H9 (cell line): ENCODE results near the gene KAT6B. TPM values are rescaled to one million over a fixed set of nuclear protein-coding genes. Genes with fewer than 3 reads are reported as not detected.

Experiments
- DNase-seq: peaks from one replicate; pipeline ENCODE4 v3.0.0-alpha.2; 2017
- H2AFZ ChIP-seq: one replicate; pipeline ENCODE4 v1.6.1; 2013; ENCODE audit warnings: mild to moderate bottlenecking, low read length, control low read depth, moderate library complexity
- H2AK5ac ChIP-seq: 2 replicates; pipeline ENCODE4 v1.6.1; 2013; ENCODE audit warnings: low read length, control low read depth, mixed read lengths; ENCODE audit not compliant: insufficient read length
- H2BK120ac ChIP-seq: one replicate; pipeline ENCODE4 v1.6.1; 2013; ENCODE audit warnings: low read depth, mild to moderate bottlenecking, low read length, control low read depth, inconsistent platforms; ENCODE audit not compliant: poor library complexity, severe bottlenecking
- H2BK12ac ChIP-seq: 2 replicates; pipeline ENCODE4 v1.6.1; 2013; ENCODE audit warnings: low read length, control low read depth, mixed read lengths, low read depth; ENCODE audit not compliant: insufficient read length
- H2BK15ac ChIP-seq: 2 replicates; pipeline ENCODE4 v1.6.1; 2013; ENCODE audit warnings: low read depth, low read length, control low read depth
- H2BK20ac ChIP-seq: one replicate; pipeline ENCODE4 v1.6.1; 2013; ENCODE audit warnings: low read depth, mild to moderate bottlenecking, low read length, control low read depth, inconsistent platforms; ENCODE audit not compliant: poor library complexity, severe bottlenecking
- H2BK5ac ChIP-seq: 2 replicates; pipeline ENCODE4 v1.6.1; 2013; ENCODE audit warnings: low read length, control low read depth, mixed read lengths; ENCODE audit not compliant: insufficient read length
- H3K14ac ChIP-seq: 2 replicates; pipeline ENCODE4 v1.6.1; 2013; ENCODE audit warnings: low read length, control low read depth; ENCODE audit not compliant: insufficient read depth
- H3K18ac ChIP-seq: 2 replicates; pipeline ENCODE4 v1.6.1; 2013; ENCODE audit warnings: low read depth, mild to moderate bottlenecking, mixed read lengths, low read length, control low read depth; ENCODE audit not compliant: insufficient read length
- H3K23ac ChIP-seq: 2 replicates; pipeline ENCODE4 v1.6.1; 2013; ENCODE audit warnings: low read length, control low read depth, mixed read lengths, low read depth; ENCODE audit not compliant: insufficient read length
- H3K23me2 ChIP-seq: 2 replicates; pipeline ENCODE4 v1.6.1; 2013; ENCODE audit warnings: low read depth, mild to moderate bottlenecking, mixed read lengths, low read length, control low read depth; ENCODE audit not compliant: insufficient read length, poor library complexity, severe bottlenecking
- H3K27ac ChIP-seq: 2 replicates; pipeline ENCODE4 v1.5.1; 2013; ENCODE audit warnings: low read length, control low read depth, mixed read lengths, low read depth; ENCODE audit not compliant: insufficient read length
- H3K27me3 ChIP-seq: 2 replicates; pipeline ENCODE4 v1.6.1; 2013; ENCODE audit warnings: low read length, control low read depth, inconsistent platforms; ENCODE audit not compliant: insufficient read depth
- H3K4ac ChIP-seq: 2 replicates; pipeline ENCODE4 v1.6.1; 2013; ENCODE audit warnings: low read depth, mild to moderate bottlenecking, control low read depth, inconsistent platforms, low read length, moderate library complexity
- H3K4me1 ChIP-seq: 2 replicates; pipeline ENCODE4 v1.6.1; 2013; ENCODE audit warnings: low read length, control low read depth, inconsistent platforms; ENCODE audit not compliant: insufficient read depth
- H3K4me2 ChIP-seq: 2 replicates; pipeline ENCODE4 v1.6.1; 2013; ENCODE audit warnings: low read length, control low read depth, mixed read lengths; ENCODE audit not compliant: insufficient read length, insufficient read depth
- H3K56ac ChIP-seq: 2 replicates; pipeline ENCODE4 v1.6.1; 2013; ENCODE audit warnings: low read depth, mild to moderate bottlenecking, mixed read lengths, low read length, control low read depth; ENCODE audit not compliant: insufficient read length
- H3K79me1 ChIP-seq: 2 replicates; pipeline ENCODE4 v1.6.1; 2013; ENCODE audit warnings: low read depth, mild to moderate bottlenecking, moderate library complexity, low read length, control low read depth, inconsistent platforms; ENCODE audit not compliant: insufficient read depth, poor library complexity, severe bottlenecking
- H3K79me2 ChIP-seq: 2 replicates; pipeline ENCODE4 v1.6.1; 2013; ENCODE audit warnings: low read length, control low read depth, inconsistent platforms; ENCODE audit not compliant: insufficient read depth
- H3K9ac ChIP-seq: 2 replicates; pipeline ENCODE4 v1.6.1; 2013; ENCODE audit warnings: low read length, control low read depth, mixed read lengths; ENCODE audit not compliant: insufficient read length; ENCODE audit errors: extremely low read depth
- H3K9me3 ChIP-seq: one replicate; pipeline ENCODE4 v1.6.1; 2013; ENCODE audit warnings: low read depth, low read length, inconsistent platforms; ENCODE audit not compliant: control insufficient read depth
- H3T11ph ChIP-seq: one replicate; pipeline ENCODE4 v1.6.1; 2013; ENCODE audit warnings: mild to moderate bottlenecking, low read length, control low read depth, inconsistent platforms
- H4K20me1 ChIP-seq: one replicate; pipeline ENCODE4 v1.6.1; 2013; ENCODE audit not compliant: control insufficient read depth, insufficient read length, insufficient read depth
- H4K5ac ChIP-seq: 2 replicates; pipeline ENCODE4 v1.6.1; 2013; ENCODE audit warnings: low read depth, mild to moderate bottlenecking, mixed read lengths, low read length, control low read depth; ENCODE audit not compliant: insufficient read length
- H4K8ac ChIP-seq: replicated peaks from 2 replicates; pipeline ENCODE4 v1.6.1; 2013; ENCODE audit warnings: low read length, control low read depth, mixed read lengths, low read depth; ENCODE audit not compliant: insufficient read length
- H4K91ac ChIP-seq: 2 replicates; pipeline ENCODE4 v1.6.1; 2013; ENCODE audit warnings: low read depth, mild to moderate bottlenecking, moderate library complexity, mixed read lengths, low read length, control low read depth; ENCODE audit not compliant: insufficient read length
- H3K27ac Mint-ChIP-seq, 3 experiments: 2 replicates in 2 of 3; 3 replicates in 1 of 3; pipeline ENCODE4 v1.8.0; 2020 to 2021; ENCODE audit warnings: mixed read lengths in 3 of 3, mild to moderate bottlenecking in 1 of 3, moderate library complexity in 1 of 3
- H3K27me3 Mint-ChIP-seq: 2 replicates; pipeline ENCODE4 v1.8.0; 2021; ENCODE audit warnings: low read depth, mild to moderate bottlenecking, moderate library complexity, mixed read lengths
- H3K36me3 Mint-ChIP-seq, 3 experiments: 2 replicates in 2 of 3; 3 replicates in 1 of 3; pipeline ENCODE4 v1.8.0; 2020 to 2021; ENCODE audit warnings: low read depth in 3 of 3, mixed read lengths in 3 of 3; ENCODE audit not compliant: insufficient read depth in 1 of 3
- H3K4me1 Mint-ChIP-seq, 2 experiments: 2 replicates each; pipeline ENCODE4 v1.8.0; 2020; ENCODE audit warnings: mixed read lengths in 2 of 2
- H3K4me3 Mint-ChIP-seq, 2 experiments: 2 replicates in 1 of 2; 3 replicates in 1 of 2; pipeline ENCODE4 v1.8.0; 2020 to 2021; ENCODE audit warnings: mild to moderate bottlenecking in 2 of 2, mixed read lengths in 2 of 2, moderate library complexity in 1 of 2
- H3K9me3 Mint-ChIP-seq, 2 experiments: 2 replicates in 1 of 2; 3 replicates in 1 of 2; pipeline ENCODE4 v1.8.0; 2020; ENCODE audit warnings: mild to moderate bottlenecking in 2 of 2, mixed read lengths in 2 of 2, moderate library complexity in 1 of 2
- CTCF ChIP-seq: fragments of 200-600 bp; sonication (generic); conservative IDR thresholded peaks from 3 replicates; pipeline ENCODE4 v1.8.0; 2021; ENCODE audit warnings: antibody characterized with exemption, mild to moderate bottlenecking
- WGBS: extraction: QIAGEN DNeasy Blood & Tissue Kit; methylation state at CpG from one replicate; pipeline ENCODE4 v1.1.7; 2013; ENCODE audit warnings: missing lambda C conversion rate, low lambda C conversion rate, mixed read lengths; ENCODE audit not compliant: insufficient read length; ENCODE audit errors: extremely low coverage; 5-methylcytosine and 5-hydroxymethylcytosine counted together
- total RNA-seq: library from RNA; stranded (reverse); gene quantifications from 2 replicates; pipeline ENCODE4 v1.2.1, GENCODE V29; 2021

Gene KAT6B
- total RNA-seq, 1 experiment from 2014 or later: 34.2 TPM

DNA sequence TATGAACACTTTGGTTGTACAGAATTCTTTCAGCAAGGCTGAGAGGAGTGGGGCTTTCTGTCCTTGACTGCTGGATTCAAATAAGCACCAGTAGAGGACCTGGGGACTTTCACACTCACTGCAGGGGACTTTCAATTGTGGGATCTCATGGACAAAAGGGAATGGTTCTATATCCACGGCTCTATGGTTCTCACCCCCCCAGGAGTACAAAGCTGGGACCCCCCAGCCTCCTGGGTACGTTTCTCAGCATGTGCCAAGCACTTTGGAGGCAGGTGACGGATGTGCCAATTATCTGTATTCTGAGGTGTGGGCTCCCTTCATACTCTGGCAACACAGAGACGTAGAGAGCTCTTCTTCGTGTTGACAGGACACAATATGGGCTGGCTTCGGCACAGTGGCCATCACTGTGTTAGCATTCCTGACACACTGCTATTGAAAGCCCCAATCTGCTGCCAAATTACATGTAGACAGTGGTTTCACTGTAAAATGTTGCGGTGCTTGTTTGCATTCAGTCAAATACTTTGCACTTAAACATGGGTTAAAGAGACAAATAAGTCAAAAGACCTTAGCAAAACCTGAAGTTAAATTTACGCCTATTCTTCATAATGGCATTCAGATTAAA, 192.4 kb downstream of the KAT6B start:
- Histone ChIP-seq H2AK5ac (no peak overlapping the region), H2BK15ac (no peak overlapping the region), H3K18ac (no peak overlapping the region), H3K4ac (no peak overlapping the region), H4K8ac (no peak overlapping the region), H3K4me1 (no peaks in the 10 kb centered on the region), H4K20me1 (no peaks in the 10 kb centered on the region), H3K14ac (no peak overlapping the region), H3K23me2 (no peaks in the 10 kb centered on the region), H3K56ac (no peak overlapping the region), H2BK12ac (no peak overlapping the region), H3K79me1 (no peaks in the 10 kb centered on the region), H2BK20ac (no peak overlapping the region), H2AFZ (no peak overlapping the region), H4K5ac (no peak overlapping the region), H3K27ac (no peak overlapping the region), H2BK120ac (no peak overlapping the region), H3K9ac (no peak overlapping the region), H3K27me3 (no peaks in the 10 kb centered on the region), H3K23ac (no peak overlapping the region), H4K91ac (no peak overlapping the region), H3K9me3 (no peaks in the 10 kb centered on the region), H3K4me2 (no peak overlapping the region), H3T11ph (no peak overlapping the region), H2BK5ac (no peak overlapping the region), H3K79me2 (no peaks in the 10 kb centered on the region)
- H3K9me3 Mint-ChIP-seq: no peaks in the 10 kb centered on the region
- H3K4me3 Mint-ChIP-seq: no peak overlapping the region
- no peak for TF ChIP-seq CTCF
- DNase-seq: no peak
- H3K4me1 Mint-ChIP-seq: peaks cover 6 to 7% of the 10 kb centered on the region in 2 experiments
- H3K27me3 Mint-ChIP-seq: no peaks in the 10 kb centered on the region
- peaks cover 0 to 17% (median 11%) of the 10 kb centered on the region in 3 experiments; a peak in 5 of 7 replicates for H3K36me3 Mint-ChIP-seq
- no CpG with 5 or more reads among the region's 8 CpGs for WGBS
- peak overlapping the region in 2 of 3 experiments; percentile 59 to 77; a peak in 2 of 7 replicates for H3K27ac Mint-ChIP-seq
